Activated CD4-positive, alpha-beta T cell treated with anti-CD3 and anti-CD28 coated beads, Interleukin-2, Interleukin-6, amounts not matched to agents 100 ng/mL and 50 ng/mL, durations not matched to agents 16 hours and 8 hours (primary cell): ENCODE data around the gene WIPF1.
A peak's percentile ranks its signal among the peaks of the same experiment; 100 is the strongest.

Experiments used
- DNase-seq: peaks from one replicate; pipeline ENCODE4 v3.0.0-alpha.2; 2020

Gene WIPF1

GRCh38 chr2:174597345-174598047, at the start of gene WIPF1:
Gene WIPF1 (minus strand): TSS chr2:174597804. CDS start chr2:174585573, 12,231 bp downstream.
- DNase-seq, result peak; percentile 85

- DNase-seq, result no peak
These were observed 47.7 kb upstream of the WIPF1 start for GRCh38 chr2:174645296-174645695.

- no peak for DNase-seq
These were observed 46.8 kb upstream of the WIPF1 start for GRCh38 chr2:174644406-174644805.

GRCh38 chr2:174643356-174643755, 45.8 kb upstream of the WIPF1 start:
- DNase-seq, result no peak

GRCh38 chr2:174641168-174641567, 43.6 kb upstream of the WIPF1 start:
- DNase-seq, result no peak

GRCh38 chr2:174636987-174637386, 39.4 kb upstream of the WIPF1 start:
- no peak for DNase-seq

- DNase-seq, result peak; percentile 51
These were observed 38.3 kb upstream of the WIPF1 start for GRCh38 chr2:174635776-174636404.

- DNase-seq, result peak; percentile 28
These were observed 37.5 kb upstream of the WIPF1 start for GRCh38 chr2:174635015-174635593.

- DNase-seq, result peak; percentile 82
These were observed 36.8 kb upstream of the WIPF1 start for GRCh38 chr2:174634130-174635014.

GRCh38 chr2:174633623-174633930, 36.0 kb upstream of the WIPF1 start:
- DNase-seq, result peak; percentile 41

GRCh38 chr2:174632841-174633622, 35.4 kb upstream of the WIPF1 start:
- DNase-seq, result peak; percentile 46

GRCh38 chr2:174631009-174631981, 33.7 kb upstream of the WIPF1 start:
- DNase-seq, result peak; percentile 81

- DNase-seq, result no peak
These were observed 32.5 kb upstream of the WIPF1 start for GRCh38 chr2:174630107-174630506.

- DNase-seq, result no peak
These were observed 31.9 kb upstream of the WIPF1 start for GRCh38 chr2:174629506-174629905.

GRCh38 chr2:174628528-174629169, 31.0 kb upstream of the WIPF1 start:
- DNase-seq, result no peak

- DNase-seq, result no peak
These were observed 29.6 kb upstream of the WIPF1 start for GRCh38 chr2:174627216-174627615.

- no peak for DNase-seq
These were observed 27.4 kb upstream of the WIPF1 start for GRCh38 chr2:174624895-174625430.

GRCh38 chr2:174623690-174624089, 26.1 kb upstream of the WIPF1 start:
- DNase-seq, result no peak

GRCh38 chr2:174623106-174623637, 25.6 kb upstream of the WIPF1 start:
- no peak for DNase-seq

- DNase-seq, result no peak
These were observed 23.7 kb upstream of the WIPF1 start for GRCh38 chr2:174621323-174621722.
